ENCODE measurements around the gene ZDHHC23.

Gene ZDHHC23, protein sequence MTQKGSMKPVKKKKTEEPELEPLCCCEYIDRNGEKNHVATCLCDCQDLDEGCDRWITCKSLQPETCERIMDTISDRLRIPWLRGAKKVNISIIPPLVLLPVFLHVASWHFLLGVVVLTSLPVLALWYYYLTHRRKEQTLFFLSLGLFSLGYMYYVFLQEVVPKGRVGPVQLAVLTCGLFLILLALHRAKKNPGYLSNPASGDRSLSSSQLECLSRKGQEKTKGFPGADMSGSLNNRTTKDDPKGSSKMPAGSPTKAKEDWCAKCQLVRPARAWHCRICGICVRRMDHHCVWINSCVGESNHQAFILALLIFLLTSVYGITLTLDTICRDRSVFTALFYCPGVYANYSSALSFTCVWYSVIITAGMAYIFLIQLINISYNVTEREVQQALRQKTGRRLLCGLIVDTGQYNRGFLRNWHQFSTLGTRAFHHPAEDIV

DNA sequence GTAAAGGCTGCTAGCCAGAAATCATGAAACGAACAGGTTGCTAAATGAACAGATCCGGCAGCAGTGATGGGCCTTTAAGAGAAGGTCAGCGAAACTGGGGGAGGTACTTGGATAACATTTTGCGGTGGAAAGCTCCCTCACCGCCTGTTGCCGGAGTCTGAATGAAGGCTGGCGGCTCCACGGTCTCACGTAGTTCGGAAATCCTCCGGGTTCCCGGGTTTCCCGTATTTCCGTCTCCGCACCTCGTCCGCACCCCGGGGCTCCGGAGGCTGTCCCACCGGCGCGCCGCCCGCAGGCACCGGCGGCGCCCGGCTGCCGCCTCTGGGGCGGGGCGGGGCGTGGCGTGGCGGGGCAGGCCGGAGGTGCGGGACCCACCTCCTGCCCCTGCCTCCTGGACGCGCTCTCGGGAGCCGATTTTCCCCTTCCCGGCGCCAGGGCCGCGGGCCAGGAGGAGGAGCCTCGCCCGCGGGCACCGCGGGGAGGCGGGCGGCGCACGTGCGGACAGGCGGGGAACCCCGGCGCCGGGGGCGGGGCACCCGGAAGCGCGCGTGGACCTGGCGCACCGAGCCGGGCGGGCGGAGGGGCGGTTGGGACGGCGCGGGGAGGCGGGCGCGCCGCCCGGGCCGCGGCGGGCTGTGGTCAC lies at the start of gene ZDHHC23:
TSS of gene ZDHHC23 (plus strand) at position 642 of the 643 bp plus-strand sequence. CDS start 790 bp downstream, outside the sequence.
- Histone ChIP-seq H3K27me3 (ENCODE audit: control insufficient read depth, insufficient read depth, low read length) (no peaks in the 10 kb centered on the region), H3K36me3 (ENCODE audit: control insufficient read depth, insufficient read depth, low read length) (no peaks in the 10 kb centered on the region), H3K4me2 (ENCODE audit: low read length) (peak within 1 kb of the TSS; percentile 89), H3K4me1 (no peaks in the 10 kb centered on the region), H3K27ac (peak within 1 kb of the TSS; percentile 52), H3K9me3 (ENCODE audit: control insufficient read depth, low read length) (no peaks in the 10 kb centered on the region), H2AFZ (peak within 1 kb of the TSS; percentile 86), H3K4me3 (ENCODE audit: low read depth, low read length) (peak within 1 kb of the TSS; percentile 75), H3K9ac (no peak within 1 kb of the TSS), H3K79me2 (no peaks in the 10 kb centered on the region)
- TF ChIP-seq, protein P1, sequence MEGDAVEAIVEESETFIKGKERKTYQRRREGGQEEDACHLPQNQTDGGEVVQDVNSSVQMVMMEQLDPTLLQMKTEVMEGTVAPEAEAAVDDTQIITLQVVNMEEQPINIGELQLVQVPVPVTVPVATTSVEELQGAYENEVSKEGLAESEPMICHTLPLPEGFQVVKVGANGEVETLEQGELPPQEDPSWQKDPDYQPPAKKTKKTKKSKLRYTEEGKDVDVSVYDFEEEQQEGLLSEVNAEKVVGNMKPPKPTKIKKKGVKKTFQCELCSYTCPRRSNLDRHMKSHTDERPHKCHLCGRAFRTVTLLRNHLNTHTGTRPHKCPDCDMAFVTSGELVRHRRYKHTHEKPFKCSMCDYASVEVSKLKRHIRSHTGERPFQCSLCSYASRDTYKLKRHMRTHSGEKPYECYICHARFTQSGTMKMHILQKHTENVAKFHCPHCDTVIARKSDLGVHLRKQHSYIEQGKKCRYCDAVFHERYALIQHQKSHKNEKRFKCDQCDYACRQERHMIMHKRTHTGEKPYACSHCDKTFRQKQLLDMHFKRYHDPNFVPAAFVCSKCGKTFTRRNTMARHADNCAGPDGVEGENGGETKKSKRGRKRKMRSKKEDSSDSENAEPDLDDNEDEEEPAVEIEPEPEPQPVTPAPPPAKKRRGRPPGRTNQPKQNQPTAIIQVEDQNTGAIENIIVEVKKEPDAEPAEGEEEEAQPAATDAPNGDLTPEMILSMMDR (IDR thresholded peaks at IDR 0.05) = no peak

DNA sequence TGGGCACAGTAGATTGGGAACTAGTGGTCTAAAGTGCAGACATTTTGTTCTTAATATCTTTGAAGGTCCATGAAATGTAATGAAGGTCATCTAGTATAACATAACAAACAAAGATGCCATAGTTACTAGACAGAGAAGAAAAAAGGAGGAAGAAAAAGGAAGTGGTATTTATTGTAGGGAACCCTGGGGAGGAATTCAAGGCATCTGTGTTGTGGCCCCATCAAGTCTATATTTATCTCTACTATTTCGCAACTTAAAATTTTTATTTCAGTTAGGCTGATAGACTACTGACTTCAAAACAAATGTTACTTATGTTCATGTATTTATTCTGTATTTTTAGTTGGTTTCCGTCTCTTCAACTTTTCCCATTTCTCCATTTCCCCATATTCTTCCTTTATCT lies 48.9 kb upstream of the ZDHHC23 start:
- Histone ChIP-seq H3K27me3 (ENCODE audit: control insufficient read depth, insufficient read depth, low read length) (no peaks in the 10 kb centered on the region), H3K9ac (no peak overlapping the region), H2AFZ (no peak overlapping the region), H3K4me2 (ENCODE audit: low read length) (peak overlapping the region; percentile 89), H3K36me3 (ENCODE audit: control insufficient read depth, insufficient read depth, low read length) (no peaks in the 10 kb centered on the region), H3K27ac (no peak overlapping the region), H3K4me1 (no peaks in the 10 kb centered on the region), H3K79me2 (no peaks in the 10 kb centered on the region), H3K9me3 (ENCODE audit: control insufficient read depth, low read length) (no peaks in the 10 kb centered on the region), H3K4me3 (ENCODE audit: low read depth, low read length) (peak overlapping the region; percentile 69)
- TF ChIP-seq, protein P1 (IDR thresholded peaks at IDR 0.05) = no peak

DNA sequence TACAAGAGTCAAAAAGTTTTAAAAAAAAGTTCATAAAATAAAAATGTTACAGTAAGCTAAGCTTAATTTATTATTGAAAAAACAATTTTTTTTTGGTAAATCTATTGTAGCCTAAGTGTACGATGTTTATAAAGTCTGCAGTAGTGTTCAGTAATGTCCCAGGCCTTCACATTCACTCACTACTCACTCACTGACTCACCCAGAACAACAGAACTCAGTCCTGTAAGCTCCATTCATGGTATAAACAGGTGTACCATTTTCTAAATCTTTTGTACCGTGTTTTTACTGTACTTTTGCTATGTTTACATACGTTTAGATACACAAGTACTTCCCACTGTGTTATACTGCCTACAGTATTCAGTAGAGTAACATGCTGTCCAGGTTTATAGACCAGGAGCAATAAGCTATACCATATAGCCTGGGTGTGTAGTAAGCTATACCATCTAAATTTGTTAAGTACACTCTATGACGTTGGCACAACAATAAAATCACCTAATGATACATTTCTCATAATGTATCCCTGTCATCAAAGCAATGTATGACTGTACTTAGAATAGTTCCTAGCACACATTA lies 41.2 kb upstream of the ZDHHC23 start:
- no peaks in the 10 kb centered on the region for H3K36me3 ChIP-seq (ENCODE audit: control insufficient read depth, insufficient read depth, low read length)
- no peaks in the 10 kb centered on the region for H3K79me2 ChIP-seq

DNA sequence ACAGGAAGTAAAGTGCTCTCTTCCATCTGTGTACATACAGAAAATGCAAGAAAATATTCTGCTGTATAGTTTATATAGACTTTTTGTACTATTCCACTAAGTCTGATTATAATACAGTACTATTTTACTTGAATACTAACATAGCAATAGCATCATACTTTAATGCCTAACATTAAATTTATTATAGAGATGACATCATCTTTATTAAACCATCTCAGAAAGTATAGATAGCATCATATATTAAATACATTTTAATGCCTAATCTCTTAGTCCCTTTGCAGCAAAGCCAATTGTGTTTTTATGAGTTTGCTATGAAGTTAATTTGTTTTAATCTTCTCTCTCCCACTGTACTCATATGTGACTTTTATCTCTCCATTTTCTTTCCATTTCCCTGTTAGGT lies 39.7 kb upstream of the ZDHHC23 start:
- no peaks in the 10 kb centered on the region for H3K4me1 ChIP-seq
- H3K27me3 ChIP-seq (ENCODE audit: control insufficient read depth, insufficient read depth, low read length) = no peaks in the 10 kb centered on the region
- no peak overlapping the region for H2AFZ ChIP-seq
- H3K9ac ChIP-seq = no peak overlapping the region
- H3K4me2 ChIP-seq (ENCODE audit: low read length) = no peak overlapping the region
- no peak overlapping the region for H3K27ac ChIP-seq
- TF ChIP-seq, protein P1 (IDR thresholded peaks at IDR 0.05) = no peak
- no peak overlapping the region for H3K4me3 ChIP-seq (ENCODE audit: low read depth, low read length)
- H3K9me3 ChIP-seq (ENCODE audit: control insufficient read depth, low read length) = no peaks in the 10 kb centered on the region
- H3K36me3 ChIP-seq (ENCODE audit: control insufficient read depth, insufficient read depth, low read length) = no peaks in the 10 kb centered on the region
- H3K79me2 ChIP-seq = no peaks in the 10 kb centered on the region

More for the DNA sequence above, 41.2 kb upstream of the ZDHHC23 start:
- H3K9me3 ChIP-seq (ENCODE audit: control insufficient read depth, low read length) = no peaks in the 10 kb centered on the region
- no peak overlapping the region for H2AFZ ChIP-seq
- H3K27me3 ChIP-seq (ENCODE audit: control insufficient read depth, insufficient read depth, low read length) = no peaks in the 10 kb centered on the region
- no peak overlapping the region for H3K4me2 ChIP-seq (ENCODE audit: low read length)
- H3K27ac ChIP-seq = no peak overlapping the region
- no peaks in the 10 kb centered on the region for H3K4me1 ChIP-seq
- no peak overlapping the region for H3K9ac ChIP-seq
- no peak overlapping the region for H3K4me3 ChIP-seq (ENCODE audit: low read depth, low read length)
- TF ChIP-seq, protein P1 (IDR thresholded peaks at IDR 0.05) = no peak

Measured in parathyroid adenoma (tissue), 2 donors.